Lower lobe of right lung (tissue), 2 donors: Measurements from ENCODE around the gene C11orf58. TPM values are rescaled to one million over a fixed set of nuclear protein-coding genes. Genes with fewer than 3 reads are reported as not detected.

ENCODE experiments used
- ATAC-seq, 2 donors: fragments of 200-7000 bp; cut with Tn5 transposase; one replicate each; pipeline ENCODE4 v1.9.1; 2020 to 2022; ENCODE audit warnings: mild to moderate bottlenecking in 2 of 2, moderate library complexity in 2 of 2
- DNase-seq: peaks from one replicate; pipeline ENCODE4 v3.0.0-alpha.2; 2020
- H3K27ac ChIP-seq: fragments of 200-600 bp; one replicate; pipeline ENCODE4 v1.8.0; 2022
- H3K27me3 ChIP-seq: fragments of 200-600 bp; one replicate; pipeline ENCODE4 v1.8.0; 2022; ENCODE audit warnings: low read depth
- H3K36me3 ChIP-seq: fragments of 200-600 bp; one replicate; pipeline ENCODE4 v1.8.0; 2022; ENCODE audit warnings: mild to moderate bottlenecking
- H3K4me1 ChIP-seq: fragments of 200-600 bp; one replicate; pipeline ENCODE4 v1.8.0; 2022
- H3K4me3 ChIP-seq: fragments of 200-600 bp; one replicate; pipeline ENCODE4 v1.8.0; 2022; ENCODE audit warnings: mild to moderate bottlenecking
- H3K9me3 ChIP-seq: fragments of 200-600 bp; one replicate; pipeline ENCODE4 v1.8.0; 2022
- CTCF ChIP-seq: fragments of 200-600 bp; IDR thresholded peaks from one replicate; pipeline ENCODE4 v1.8.0; 2022; ENCODE audit warnings: antibody characterized with exemption, mild to moderate bottlenecking
- intact Hi-C: fragments of 100-400 bp; cut with DNase I; formaldehyde crosslinking; loops from one replicate; pipeline ENCODE4 v1.11.0; 2022
- total RNA-seq: library from RNA; stranded (reverse); fragmentation: NEBNext Ultra II Directional; extraction: Animal tissue kit (Norgen Biotek cat#: 25700); gene quantifications from one replicate; pipeline ENCODE4 v1.2.1, GENCODE V29; 2021
- donor health status: DM: no; HTN: yes; CAD: no; lungs with severe emphysema.

C11orf58 gene
- total RNA-seq, 1 donor from 2014 or later: 104 TPM

- H3K36me3 ChIP-seq: peaks cover 3% of the 10 kb centered on the region
- intact Hi-C loops: no loop called here
- H3K27ac ChIP-seq: no peak overlapping the region
- H3K4me1 ChIP-seq: no peaks in the 10 kb centered on the region
- H3K9me3 ChIP-seq: no peaks in the 10 kb centered on the region
- TF ChIP-seq CTCF: no peak
- ATAC-seq (no peak), DNase-seq (no peak)
- H3K27me3 ChIP-seq: no peaks in the 10 kb centered on the region
- H3K4me3 ChIP-seq: no peak overlapping the region
These were observed 39.8 kb downstream of the C11orf58 start for GRCh38 chr11:16778286-16778685.

DNA sequence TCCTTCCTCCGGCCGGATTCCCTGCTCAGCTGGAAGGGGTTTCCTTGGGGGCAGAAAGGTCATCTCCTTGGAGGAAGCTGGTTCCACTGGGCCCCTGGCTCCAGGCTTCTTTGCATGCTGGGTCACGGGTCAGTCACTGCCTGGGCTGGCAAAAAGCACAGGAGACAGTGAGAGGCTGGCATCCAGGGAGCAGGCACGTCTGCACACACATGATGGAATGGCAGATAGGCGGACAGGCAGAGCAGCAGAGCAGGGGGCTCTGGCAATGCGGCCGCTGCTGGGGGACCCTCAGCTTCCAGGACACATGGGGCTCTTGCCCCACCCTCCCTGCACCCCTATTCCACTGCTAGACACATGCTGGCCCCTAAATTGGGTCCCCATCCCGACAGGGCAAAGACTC lies 40.4 kb downstream of the C11orf58 start:
- no peaks in the 10 kb centered on the region for H3K4me1 ChIP-seq
- no peaks in the 10 kb centered on the region for H3K9me3 ChIP-seq
- DNase-seq: no peak
- intact Hi-C loops: no loop called here
- H3K27ac ChIP-seq: no peak overlapping the region
- no peak overlapping the region for H3K4me3 ChIP-seq
- ATAC-seq: no peak
- no peaks in the 10 kb centered on the region for H3K27me3 ChIP-seq
- H3K36me3 ChIP-seq: peaks cover 3% of the 10 kb centered on the region
- TF ChIP-seq CTCF: no peak

DNA sequence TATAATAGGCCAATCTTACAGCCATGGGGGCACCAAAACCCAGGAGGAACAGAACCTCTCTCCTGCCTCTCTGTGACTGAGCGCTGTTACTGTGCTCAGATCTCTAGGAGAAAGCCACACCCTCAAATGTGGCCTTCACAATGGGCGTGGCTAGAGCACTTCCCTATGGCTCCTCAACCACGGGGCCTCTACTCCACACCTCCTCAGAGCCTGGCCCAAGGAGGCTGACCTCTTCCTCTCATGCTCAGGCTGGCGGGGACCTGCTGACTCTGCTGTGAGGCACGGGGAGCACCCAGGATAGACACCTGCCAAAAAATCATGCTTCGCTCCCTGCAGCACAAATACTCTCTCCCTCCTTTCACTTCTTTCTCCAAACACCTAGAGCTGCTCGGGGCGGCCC lies 41.0 kb downstream of the C11orf58 start:
- Histone ChIP-seq H3K4me1 (no peaks in the 10 kb centered on the region), H3K27ac (no peak overlapping the region), H3K9me3 (no peaks in the 10 kb centered on the region), H3K27me3 (no peaks in the 10 kb centered on the region), H3K4me3 (no peak overlapping the region), H3K36me3 (peaks cover 3% of the 10 kb centered on the region)
- peak; percentile 74 for DNase-seq
- intact Hi-C loops: no loop called here
- TF ChIP-seq CTCF: no peak
- peak; percentile 67 to 74 for ATAC-seq

- ATAC-seq (no peak), DNase-seq (no peak)
These were observed 41.7 kb downstream of the C11orf58 start for GRCh38 chr11:16780146-16780545.

GRCh38 chr11:16780698-16781550 lies 42.5 kb downstream of the C11orf58 start:
- Histone ChIP-seq H3K9me3 (no peaks in the 10 kb centered on the region), H3K27ac (no peak overlapping the region), H3K27me3 (no peaks in the 10 kb centered on the region), H3K4me1 (peaks cover 7% of the 10 kb centered on the region), H3K36me3 (peaks cover 3% of the 10 kb centered on the region), H3K4me3 (no peak overlapping the region)
- DNase-seq (no peak), ATAC-seq (no peak)
- intact Hi-C loops: no loop called here
- no peak for TF ChIP-seq CTCF

More at GRCh38 chr11:16780146-16780545, 41.7 kb downstream of the C11orf58 start:
- Histone ChIP-seq H3K27me3 (no peaks in the 10 kb centered on the region), H3K36me3 (peaks cover 3% of the 10 kb centered on the region), H3K4me1 (no peaks in the 10 kb centered on the region), H3K4me3 (no peak overlapping the region), H3K27ac (no peak overlapping the region), H3K9me3 (no peaks in the 10 kb centered on the region)
- intact Hi-C loops: no loop called here
- no peak for TF ChIP-seq CTCF
